HepG2 (cell line): ENCODE measurements around the gene AKAP14. TPM values are rescaled to one million over a fixed set of nuclear protein-coding genes. Genes with fewer than 3 reads are reported as not detected.

Experiments
- ETS1 ChIP-seq: sonication (generic); formaldehyde crosslinking; IDR thresholded peaks from 2 replicates; pipeline ENCODE4 v1.4.0; 2020; ENCODE audit warnings: missing genetic modification reagents
- HIC2 ChIP-seq: sonication (generic); formaldehyde crosslinking; IDR thresholded peaks from 2 replicates; pipeline ENCODE4 v1.9.0; 2022; ENCODE audit warnings: low read depth, missing genetic modification reagents
- MYC ChIP-seq: sonication (generic); formaldehyde crosslinking; IDR thresholded peaks from 2 replicates; pipeline ENCODE4 v1.9.0; 2021; ENCODE audit warnings: missing genetic modification reagents, borderline replicate concordance
- NFYC ChIP-seq: IDR thresholded peaks from 2 replicates; pipeline ENCODE4 v1.6.1; 2016; ENCODE audit warnings: missing genetic modification reagents, missing compliant biosample characterization
- POLR2AphosphoS5 ChIP-seq: IDR thresholded peaks from 2 replicates; pipeline ENCODE4 v1.6.1; 2012; ENCODE audit warnings: low read depth, low read length
- PRDM15 ChIP-seq: sonication (generic); formaldehyde crosslinking; IDR thresholded peaks from 2 replicates; pipeline ENCODE4 v1.4.0; 2020; ENCODE audit warnings: missing genetic modification reagents
- TAF1 ChIP-seq: sonication (generic); formaldehyde crosslinking; IDR thresholded peaks from 2 replicates; pipeline ENCODE4 v1.4.0; 2020; ENCODE audit warnings: missing genetic modification reagents
- TOPORS ChIP-seq: sonication (generic); formaldehyde crosslinking; IDR thresholded peaks from 2 replicates; pipeline ENCODE4 v1.8.0; 2023; ENCODE audit warnings: mild to moderate bottlenecking, missing genetic modification reagents
- polyA plus RNA-seq, 8 experiments: library from polyadenylated mRNA; depleted of rRNA in 3 of 8; stranded (reverse) in 7 of 8; unstranded in 1 of 8; fragments of >200 nt; fragmentation: Illumina TruSeq in 4 of 8; extraction: Trizol in 4 of 8; gene quantifications; 2 replicates each; pipeline versions ENCODE4 v1.2.1 to v1.2.3, GENCODE V29; 2011 to 2016; ENCODE audit warnings: low read depth in 4 of 8, missing spikeins in 1 of 8, mixed read lengths in 1 of 8; ENCODE audit not compliant: insufficient read depth in 1 of 8
- total RNA-seq, 5 experiments: library from RNA; depleted of rRNA; stranded (reverse); fragments of >200 nt; fragmentation: Illumina TruSeq; extraction: Trizol; gene quantifications; 2 replicates each; pipeline ENCODE4 v1.2.3, GENCODE V29; 2016; ENCODE audit warnings: low read depth in 1 of 5

AKAP14 gene
- total and polyA plus RNA-seq, 2 of the 13 experiments (the other 11 are each of a cell fraction or from before 2014, with no cell fraction given) = 0.20 to 1.7 TPM

GRCh38 chrX:119871599-119872395 lies 23.9 kb upstream of the AKAP14 start, which contains the start of the genes NDUFA1 and RNF113A (continued):
- 0 out of 2 replicates have a peak, but pooled peaks have one; percentile 32 for TF ChIP-seq PRDM15 (CRISPR knock-in tag)
- TF ChIP-seq HIC2 (CRISPR knock-in tag) = 0 out of 2 replicates have a peak, but pooled peaks have one; percentile 30
- TF ChIP-seq ETS1 (CRISPR knock-in tag) = peak; percentile 69; the same call in 1 of the 2 replicates
- TF ChIP-seq TOPORS (CRISPR knock-in tag) = no peak
- peak; percentile 83 for TF ChIP-seq MYC (CRISPR knock-in tag)
- TF ChIP-seq NFYC = peak; percentile 27; the same call in 1 of the 2 replicates
- TF ChIP-seq POLR2AphosphoS5 = peak; percentile 85
- peak; percentile 82 for TF ChIP-seq TAF1 (CRISPR knock-in tag)
